ENCODE measurements around the gene CCDC69. TPM values are rescaled to one million over a fixed set of nuclear protein-coding genes. Genes with fewer than 3 reads are reported as not detected.
A peak's percentile ranks its signal among the peaks of the same experiment; 100 is the strongest.

CCDC69 gene
- total RNA-seq, 1 donor from 2014 or later, result 178 TPM

DNA sequence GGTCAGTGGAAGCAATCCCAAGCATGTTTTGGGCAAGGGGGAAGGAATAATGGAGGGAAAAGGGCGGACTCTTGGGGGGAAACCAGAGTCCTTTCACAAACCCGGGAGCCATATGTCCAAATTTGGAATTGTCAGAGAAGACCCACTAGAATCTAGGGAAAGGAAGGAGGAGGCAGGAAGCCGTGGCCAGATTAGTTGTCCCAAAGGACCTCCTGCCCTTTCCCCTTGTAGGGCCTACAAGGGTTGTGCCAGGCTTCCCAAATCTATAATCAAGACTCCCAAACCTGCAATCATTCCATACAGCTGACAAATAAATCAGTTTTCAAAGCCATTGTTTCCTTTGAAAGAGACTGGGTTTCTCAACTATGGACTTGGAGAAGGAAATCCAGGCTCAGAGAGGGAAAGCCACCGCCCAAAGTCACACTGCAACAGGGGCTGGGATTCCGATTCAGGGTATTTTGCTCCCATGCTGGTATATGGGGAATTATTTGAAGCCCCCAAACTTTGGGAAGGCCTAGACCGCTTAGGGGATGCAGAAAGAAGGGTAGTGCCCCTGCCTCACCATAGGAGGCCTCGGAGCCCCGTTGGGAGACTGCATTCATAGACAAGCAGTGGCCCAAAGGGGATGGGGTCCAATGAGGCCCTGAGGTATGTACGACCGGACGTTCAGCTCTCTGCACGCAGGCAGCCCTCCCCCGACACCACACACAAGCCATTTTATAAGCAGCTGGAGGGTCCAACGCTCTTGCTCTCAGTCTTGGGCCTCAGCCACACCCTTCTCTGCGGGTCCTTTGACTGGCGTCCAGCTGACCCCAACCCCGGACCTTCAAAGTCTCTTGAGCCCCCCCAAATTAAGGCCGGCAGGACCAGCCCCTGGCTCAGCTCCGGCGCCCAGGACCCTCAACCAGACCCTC is 67.1 kb downstream of the CCDC69 start:
- DNase-seq (peak; percentile 50), ATAC-seq (ENCODE audit: poor library complexity) (peak; percentile 33)
- intact Hi-C loops (cut with DNase I), result no loop called here

GRCh38 chr5:151155775-151156506 is 68.0 kb downstream of the CCDC69 start:
- intact Hi-C loops (cut with DNase I), result no loop called here
- DNase-seq, result peak; percentile 54
- ATAC-seq (ENCODE audit: poor library complexity), result peak; percentile 6

- intact Hi-C loops (cut with DNase I), result no loop called here
- ATAC-seq (ENCODE audit: poor library complexity) (no peak), DNase-seq (no peak)
These were observed 68.7 kb downstream of the CCDC69 start for GRCh38 chr5:151154931-151155774.

- intact Hi-C loops (cut with DNase I), result no loop called here
- DNase-seq, result no peak
- ATAC-seq (ENCODE audit: poor library complexity), result no peak
These were observed 70.1 kb downstream of the CCDC69 start for GRCh38 chr5:151153766-151154272.

GRCh38 chr5:151153300-151153699 is 70.6 kb downstream of the CCDC69 start:
- intact Hi-C loops (cut with DNase I), result no loop called here
- DNase-seq (no peak), ATAC-seq (ENCODE audit: poor library complexity) (no peak)

GRCh38 chr5:151151793-151152192 is 72.1 kb downstream of the CCDC69 start:
- intact Hi-C loops (cut with DNase I), result no loop called here
- no peak for ATAC-seq (ENCODE audit: poor library complexity)
- DNase-seq, result no peak

GRCh38 chr5:151151263-151151660 is 72.6 kb downstream of the CCDC69 start:
- ATAC-seq (ENCODE audit: poor library complexity) (peak; percentile 6), DNase-seq (no peak)
- intact Hi-C loops (cut with DNase I), result no loop called here

- intact Hi-C loops (cut with DNase I), result no loop called here
- ATAC-seq (ENCODE audit: poor library complexity) (peak; percentile 44), DNase-seq (peak; percentile 67)
These were observed 73.2 kb downstream of the CCDC69 start for GRCh38 chr5:151150471-151151262.

GRCh38 chr5:151148583-151148982 is 75.3 kb downstream of the CCDC69 start:
- DNase-seq (no peak), ATAC-seq (ENCODE audit: poor library complexity) (no peak)
- intact Hi-C loops (cut with DNase I), result no loop called here

DNA sequence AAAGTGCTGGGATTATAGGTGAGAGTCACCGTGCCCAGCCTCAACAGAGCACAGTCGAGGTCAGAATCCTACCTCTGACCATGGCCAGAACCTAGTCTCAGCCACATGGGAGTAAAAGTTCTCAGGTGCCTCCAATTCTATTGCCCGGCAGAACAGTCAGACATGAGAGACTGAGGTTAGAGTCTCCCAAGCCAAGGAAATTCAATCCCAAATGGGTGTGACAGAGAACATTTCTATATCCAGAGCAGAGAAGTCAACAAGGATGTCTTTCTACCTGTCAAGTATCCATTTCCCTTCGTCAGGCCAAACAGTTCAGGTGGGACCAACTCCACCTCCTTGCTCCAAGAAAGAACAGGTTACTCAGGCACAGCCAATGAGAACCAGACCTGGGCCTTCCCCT is 76.9 kb downstream of the CCDC69 start:
- intact Hi-C loops (cut with DNase I), result no loop called here
- DNase-seq (no peak), ATAC-seq (ENCODE audit: poor library complexity) (no peak)

- DNase-seq (no peak), ATAC-seq (ENCODE audit: poor library complexity) (no peak)
- intact Hi-C loops (cut with DNase I), result no loop called here
These were observed 77.8 kb downstream of the CCDC69 start for GRCh38 chr5:151146061-151146460.

GRCh38 chr5:151144922-151145321 is 79.0 kb downstream of the CCDC69 start:
- no peak for DNase-seq
- intact Hi-C loops (cut with DNase I), result no loop called here
- ATAC-seq (ENCODE audit: poor library complexity), result no peak

DNA sequence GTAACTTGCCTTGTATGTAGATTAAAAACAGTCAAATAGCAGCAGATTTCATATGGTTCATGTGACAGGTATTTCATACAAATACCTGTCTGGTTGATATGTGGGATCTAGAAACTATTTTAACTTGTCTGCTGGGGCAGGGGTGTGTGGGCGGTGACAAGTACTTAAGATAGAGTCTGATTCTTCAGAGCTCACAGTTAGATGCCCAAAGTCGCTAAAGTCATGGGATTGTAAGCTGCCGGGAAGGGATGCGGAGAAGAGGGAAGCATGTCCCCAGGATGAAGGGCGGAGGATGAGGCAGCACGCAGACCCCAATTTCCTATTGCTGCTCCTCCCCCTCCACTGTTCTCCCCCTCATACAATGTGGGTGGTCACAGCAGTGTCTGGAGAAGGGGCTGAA is 79.6 kb downstream of the CCDC69 start:
- intact Hi-C loops (cut with DNase I), result no loop called here
- DNase-seq, result no peak
- ATAC-seq (ENCODE audit: poor library complexity), result no peak

DNA sequence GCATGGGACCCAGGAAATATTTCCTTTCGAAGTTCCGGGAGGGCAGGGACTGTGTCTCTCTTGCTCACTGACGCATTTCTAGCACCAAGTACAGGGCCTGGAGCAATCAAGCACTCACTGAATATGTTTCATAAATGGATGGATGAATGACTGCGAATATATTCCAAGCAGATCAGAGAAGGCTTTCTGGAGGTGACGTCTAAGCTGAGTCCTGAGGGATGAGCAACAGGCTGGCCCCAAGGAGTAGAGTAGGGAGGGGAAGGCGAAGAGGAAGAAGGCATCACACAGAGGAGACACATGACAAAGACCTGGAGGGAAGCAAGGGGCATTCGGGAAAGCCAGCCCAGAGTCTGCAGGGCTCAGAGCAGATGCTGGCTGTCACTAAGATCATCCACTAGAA is 80.2 kb downstream of the CCDC69 start:
- intact Hi-C loops (cut with DNase I), result no loop called here
- no peak for ATAC-seq (ENCODE audit: poor library complexity)
- DNase-seq, result no peak

DNA sequence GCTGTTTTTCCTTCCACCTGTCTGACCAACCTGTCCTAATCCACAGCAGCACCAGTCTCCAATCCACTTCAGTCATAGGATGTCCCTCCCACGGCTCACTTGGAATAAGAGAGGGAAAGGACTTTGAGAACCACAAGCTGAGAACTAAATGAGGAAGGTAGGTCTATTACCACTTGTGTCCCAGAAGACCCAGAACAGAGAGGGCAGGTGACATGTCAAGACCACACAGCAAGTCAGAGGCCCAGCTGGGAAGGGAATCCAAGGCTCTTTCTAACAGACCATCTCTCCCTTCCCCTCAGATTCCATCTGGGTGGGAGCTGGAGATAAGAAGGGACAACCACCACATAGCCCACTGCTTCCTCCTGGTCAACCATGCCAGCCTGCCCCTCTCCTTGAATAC is 81.0 kb downstream of the CCDC69 start:
- intact Hi-C loops (cut with DNase I), result no loop called here
- ATAC-seq (ENCODE audit: poor library complexity), result no peak
- DNase-seq, result no peak

DNA sequence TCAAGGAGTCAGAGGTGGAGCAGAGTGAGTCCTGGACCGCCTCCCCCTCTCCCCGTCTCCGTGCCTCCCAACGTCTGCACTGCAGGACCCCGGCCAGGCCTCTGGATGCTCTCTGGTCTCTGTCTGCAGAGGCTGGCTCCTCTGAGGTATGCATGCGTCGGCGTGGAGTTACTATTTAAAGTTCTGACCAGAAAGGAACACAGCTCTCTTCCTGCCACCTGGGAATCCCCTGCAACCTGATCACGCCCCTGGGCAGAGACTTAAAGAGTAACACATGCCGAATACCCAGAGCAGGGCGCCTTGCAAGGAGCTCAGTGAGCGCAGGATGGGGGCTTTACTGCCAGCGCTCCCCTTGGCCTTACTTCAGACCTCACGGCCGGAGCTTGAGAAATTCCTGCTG is 82.4 kb downstream of the CCDC69 start:
- ATAC-seq (ENCODE audit: poor library complexity) (peak; percentile 88), DNase-seq (peak; percentile 62)
- intact Hi-C loops (cut with DNase I), result no loop called here

GRCh38 chr5:151140686-151141459 is 83.0 kb downstream of the CCDC69 start:
- intact Hi-C loops (cut with DNase I), result no loop called here
- no peak for DNase-seq
- ATAC-seq (ENCODE audit: poor library complexity), result peak; percentile 58
